Neural cell (in vitro differentiated cells): ENCODE measurements around the gene WFDC12. TPM values are rescaled to one million over a fixed set of nuclear protein-coding genes. Genes with fewer than 3 reads are reported as not detected.

Experiments used
- H2AFZ ChIP-seq: fragments of 200-600, 300-800 bp; sonication (generic), shearing (Covaris generic); 2 replicates; pipeline ENCODE4 v1.6.0; 2014; ENCODE audit warnings: low read depth, mild to moderate bottlenecking, antibody characterized with exemption, low read length, moderate library complexity
- H3F3A ChIP-seq: fragments of 200-600 bp; shearing (Covaris generic); 2 replicates; pipeline ENCODE4 v1.6.1; 2016; ENCODE audit warnings: mild to moderate bottlenecking, moderate library complexity, mixed read lengths, antibody characterized with exemption, low read length; ENCODE audit not compliant: insufficient read depth, poor library complexity, severe bottlenecking
- H3K27ac ChIP-seq: fragments of 200-600, 300-800 bp; sonication (generic), shearing (Covaris generic); 2 replicates; pipeline ENCODE4 v1.5.1; 2014; ENCODE audit warnings: mild to moderate bottlenecking, low read length, moderate library complexity
- H3K27me3 ChIP-seq: fragments of 300-800, 200-600 bp; sonication (generic), shearing (Covaris generic); 2 replicates; pipeline ENCODE4 v1.6.0; 2014; ENCODE audit warnings: mild to moderate bottlenecking, low read depth, low read length, moderate library complexity; ENCODE audit not compliant: insufficient read depth
- H3K36me3 ChIP-seq: fragments of 300-800, 200-600 bp; sonication (generic), shearing (Covaris generic); 2 replicates; pipeline ENCODE4 v1.5.1; 2014; ENCODE audit warnings: mild to moderate bottlenecking, antibody characterized with exemption, low read length, moderate library complexity; ENCODE audit not compliant: insufficient read depth
- H3K4me2 ChIP-seq: fragments of 300-800, 200-600 bp; sonication (generic), shearing (Covaris generic); 2 replicates; pipeline ENCODE4 v1.6.0; 2014; ENCODE audit warnings: mild to moderate bottlenecking, low read length
- H3K4me3 ChIP-seq: fragments of 300-800, 200-600 bp; sonication (generic), shearing (Covaris generic); 2 replicates; pipeline ENCODE4 v1.5.1; 2014; ENCODE audit warnings: mild to moderate bottlenecking, low read length, moderate library complexity
- H3K79me2 ChIP-seq: fragments of 200-600 bp; shearing (Covaris generic); replicated peaks from 2 replicates; pipeline ENCODE4 v1.6.0; 2014; ENCODE audit warnings: mild to moderate bottlenecking, low read length, moderate library complexity; ENCODE audit not compliant: insufficient read depth
- H3K9ac ChIP-seq: fragments of 300-800, 200-600 bp; sonication (generic), shearing (Covaris generic); 2 replicates; pipeline ENCODE4 v1.6.1; 2016; ENCODE audit warnings: mild to moderate bottlenecking, low read length, mixed read lengths
- H3K9me2 ChIP-seq: fragments of 200-600 bp; shearing (Covaris generic); 2 replicates; pipeline ENCODE4 v1.6.1; 2016; ENCODE audit warnings: mild to moderate bottlenecking, low read length, mixed read lengths; ENCODE audit not compliant: insufficient read depth
- H3K9me3 ChIP-seq: fragments of 200-600, 300-800 bp; sonication (generic), shearing (Covaris generic); 2 replicates; pipeline ENCODE4 v1.6.1; 2016; ENCODE audit warnings: mild to moderate bottlenecking, mixed run types, low read length, moderate library complexity, mixed read lengths
- H4K20me1 ChIP-seq: fragments of 200-600 bp; shearing (Covaris generic); 2 replicates; pipeline ENCODE4 v1.6.1; 2016; ENCODE audit warnings: mild to moderate bottlenecking, mixed run types; ENCODE audit not compliant: insufficient read depth
- EP300 ChIP-seq: fragments of 450-650 bp; conservative IDR thresholded peaks from 2 replicates; pipeline ENCODE4 v1.6.1; 2014; ENCODE audit warnings: antibody characterized with exemption, mild to moderate bottlenecking, moderate library complexity; ENCODE audit not compliant: poor library complexity, severe bottlenecking
- EZH2 ChIP-seq: fragments of 200-600, 300-800 bp; shearing (Covaris generic), sonication (generic); IDR thresholded peaks from 2 replicates; pipeline ENCODE4 v1.6.1; 2014; ENCODE audit warnings: antibody characterized with exemption, low read length, borderline replicate concordance, mild to moderate bottlenecking; ENCODE audit not compliant: insufficient read depth, poor library complexity, severe bottlenecking
- MXI1 ChIP-seq: fragments of 450-650 bp; conservative IDR thresholded peaks from 2 replicates; pipeline ENCODE4 v1.6.1; 2014; ENCODE audit warnings: antibody characterized with exemption, mild to moderate bottlenecking; ENCODE audit not compliant: poor library complexity, severe bottlenecking
- POLR2AphosphoS5 ChIP-seq: IDR thresholded peaks from 2 replicates; pipeline ENCODE4 v1.6.1; 2012
- RAD21 ChIP-seq: fragments of 450-650 bp; conservative IDR thresholded peaks from 2 replicates; pipeline ENCODE4 v1.6.1; 2014; ENCODE audit warnings: antibody characterized with exemption, mild to moderate bottlenecking, moderate library complexity
- SMC3 ChIP-seq: fragments of 450-650 bp; conservative IDR thresholded peaks from 2 replicates; pipeline ENCODE4 v1.6.1; 2014; ENCODE audit warnings: antibody characterized with exemption, mild to moderate bottlenecking, moderate library complexity; ENCODE audit not compliant: poor library complexity
- TAF1 ChIP-seq: IDR thresholded peaks from 2 replicates; pipeline ENCODE4 v1.6.1; 2012; ENCODE audit warnings: low read depth
- polyA plus RNA-seq: library from polyadenylated mRNA; depleted of rRNA; stranded (reverse); fragments of >200 nt; gene quantifications from 2 replicates; pipeline ENCODE4 v1.2.3, GENCODE V29; 2014
- TF ChIP-seq, protein P1 (sequence below): fragments of 450-650 bp; IDR thresholded peaks from 2 replicates; pipeline ENCODE4 v1.5.1; 2014; ENCODE audit warnings: antibody characterized with exemption, mild to moderate bottlenecking, moderate library complexity; ENCODE audit not compliant: poor library complexity, severe bottlenecking
- TF ChIP-seq, protein P2 (sequence below): IDR thresholded peaks from 2 replicates; pipeline ENCODE4 v1.6.1; 2012; ENCODE audit warnings: borderline replicate concordance

WFDC12 gene
- polyA plus RNA-seq, 1 donor from 2014 or later, result not detected

DNA sequence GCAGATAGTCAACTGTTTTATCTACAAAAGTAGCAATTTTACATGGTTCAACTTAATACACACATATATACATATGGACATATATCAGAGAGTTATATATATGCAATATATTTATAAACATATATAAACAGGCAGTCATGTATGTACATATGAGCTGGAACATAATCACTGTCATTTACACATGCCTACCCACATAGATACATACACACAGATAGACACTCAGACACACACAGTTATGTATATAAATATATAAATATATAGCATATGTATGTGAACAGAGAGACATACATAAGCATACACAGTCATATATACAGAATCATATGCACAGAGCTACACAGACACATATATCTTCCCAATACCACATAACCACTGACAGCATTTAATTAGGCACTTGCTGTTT, 11.5 kb downstream of the WFDC12 start:
- no peaks in the 10 kb centered on the region for H3K79me2 ChIP-seq
- H3K27ac ChIP-seq, result no peak overlapping the region
- no peak overlapping the region for H3K4me2 ChIP-seq
- no peaks in the 10 kb centered on the region for H3F3A ChIP-seq
- no peaks in the 10 kb centered on the region for H3K9me2 ChIP-seq
- no peaks in the 10 kb centered on the region for H3K36me3 ChIP-seq
- H3K27me3 ChIP-seq, result no peaks in the 10 kb centered on the region
- no peak overlapping the region for H3K9ac ChIP-seq
- H2AFZ ChIP-seq, result no peak overlapping the region
- H4K20me1 ChIP-seq, result no peaks in the 10 kb centered on the region
- no peak for TF ChIP-seq EZH2
- TF ChIP-seq SMC3, result no peak
- no peak for TF ChIP-seq MXI1
- no peak for TF ChIP-seq TAF1
- TF ChIP-seq POLR2AphosphoS5, result no peak
- H3K9me3 ChIP-seq, result no peaks in the 10 kb centered on the region
- H3K4me3 ChIP-seq, result no peak overlapping the region

DNA sequence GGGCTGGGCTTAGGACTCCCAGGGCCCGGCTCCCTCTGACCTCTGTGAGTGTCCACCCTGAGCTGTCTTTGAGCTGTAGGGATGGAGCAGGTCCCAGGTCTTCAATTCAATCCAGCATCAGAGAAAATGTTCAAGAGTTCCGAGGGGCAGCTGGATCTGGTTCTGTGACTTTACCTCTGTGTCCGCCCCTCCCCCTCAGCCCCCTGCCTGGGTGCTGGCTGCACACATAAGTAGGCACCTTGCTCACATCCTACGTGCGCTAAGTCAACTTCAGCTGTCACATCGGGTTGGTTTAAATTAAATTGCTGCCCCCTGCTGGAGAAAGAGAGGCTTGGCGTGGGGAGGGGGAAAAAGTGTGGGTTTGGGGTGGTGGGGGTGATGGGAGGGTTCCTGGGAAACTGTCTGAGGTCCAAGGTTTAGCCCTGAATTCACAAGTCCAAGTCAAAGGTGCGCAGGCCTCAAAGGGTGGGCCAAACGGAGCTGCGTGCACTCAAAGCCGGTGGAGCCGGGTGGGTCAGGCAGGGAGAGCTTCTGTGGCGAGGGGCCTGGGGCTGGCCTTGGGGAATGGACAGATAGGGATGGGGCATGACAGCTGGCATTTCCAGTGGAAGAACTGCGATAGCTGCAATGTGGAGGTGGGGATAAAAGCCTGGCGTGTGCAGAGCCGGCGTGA, 12.3 kb downstream of the WFDC12 start:
- Histone ChIP-seq H4K20me1 (no peaks in the 10 kb centered on the region), H3F3A (no peaks in the 10 kb centered on the region), H3K9me3 (no peaks in the 10 kb centered on the region), H3K9me2 (no peaks in the 10 kb centered on the region), H3K27me3 (no peaks in the 10 kb centered on the region), H3K79me2 (no peaks in the 10 kb centered on the region), H3K36me3 (no peaks in the 10 kb centered on the region), H3K4me3 (no peak overlapping the region), H2AFZ (no peak overlapping the region), H3K4me2 (no peak overlapping the region), H3K9ac (no peak overlapping the region), H3K27ac (no peak overlapping the region)
- TF ChIP-seq, protein P1, sequence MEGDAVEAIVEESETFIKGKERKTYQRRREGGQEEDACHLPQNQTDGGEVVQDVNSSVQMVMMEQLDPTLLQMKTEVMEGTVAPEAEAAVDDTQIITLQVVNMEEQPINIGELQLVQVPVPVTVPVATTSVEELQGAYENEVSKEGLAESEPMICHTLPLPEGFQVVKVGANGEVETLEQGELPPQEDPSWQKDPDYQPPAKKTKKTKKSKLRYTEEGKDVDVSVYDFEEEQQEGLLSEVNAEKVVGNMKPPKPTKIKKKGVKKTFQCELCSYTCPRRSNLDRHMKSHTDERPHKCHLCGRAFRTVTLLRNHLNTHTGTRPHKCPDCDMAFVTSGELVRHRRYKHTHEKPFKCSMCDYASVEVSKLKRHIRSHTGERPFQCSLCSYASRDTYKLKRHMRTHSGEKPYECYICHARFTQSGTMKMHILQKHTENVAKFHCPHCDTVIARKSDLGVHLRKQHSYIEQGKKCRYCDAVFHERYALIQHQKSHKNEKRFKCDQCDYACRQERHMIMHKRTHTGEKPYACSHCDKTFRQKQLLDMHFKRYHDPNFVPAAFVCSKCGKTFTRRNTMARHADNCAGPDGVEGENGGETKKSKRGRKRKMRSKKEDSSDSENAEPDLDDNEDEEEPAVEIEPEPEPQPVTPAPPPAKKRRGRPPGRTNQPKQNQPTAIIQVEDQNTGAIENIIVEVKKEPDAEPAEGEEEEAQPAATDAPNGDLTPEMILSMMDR, result no peak
- TF ChIP-seq MXI1 (no peak), RAD21 (no peak), EZH2 (no peak)

DNA sequence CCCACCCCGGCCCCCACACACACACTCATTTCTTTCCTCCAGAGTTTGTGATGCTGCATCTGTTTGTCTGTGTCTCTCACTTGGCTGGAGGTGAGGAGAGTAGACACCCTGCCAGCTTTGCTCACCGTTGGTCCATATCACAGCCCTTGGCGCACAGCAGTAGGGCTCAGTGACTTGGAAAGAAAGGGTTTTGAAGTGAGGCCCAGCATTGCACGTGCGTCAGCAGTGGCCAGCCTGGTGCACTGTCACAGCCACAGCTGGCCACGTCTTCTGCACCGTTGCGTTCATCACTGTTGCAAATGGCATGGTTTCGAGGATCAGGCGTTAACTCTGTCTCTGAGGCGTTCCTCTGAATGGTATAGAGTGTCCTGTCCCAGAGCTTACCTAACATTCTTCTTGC, 13.0 kb downstream of the WFDC12 start:
- H3K9me2 ChIP-seq, result no peaks in the 10 kb centered on the region
- no peak overlapping the region for H3K4me3 ChIP-seq
- TF ChIP-seq, protein P2, sequence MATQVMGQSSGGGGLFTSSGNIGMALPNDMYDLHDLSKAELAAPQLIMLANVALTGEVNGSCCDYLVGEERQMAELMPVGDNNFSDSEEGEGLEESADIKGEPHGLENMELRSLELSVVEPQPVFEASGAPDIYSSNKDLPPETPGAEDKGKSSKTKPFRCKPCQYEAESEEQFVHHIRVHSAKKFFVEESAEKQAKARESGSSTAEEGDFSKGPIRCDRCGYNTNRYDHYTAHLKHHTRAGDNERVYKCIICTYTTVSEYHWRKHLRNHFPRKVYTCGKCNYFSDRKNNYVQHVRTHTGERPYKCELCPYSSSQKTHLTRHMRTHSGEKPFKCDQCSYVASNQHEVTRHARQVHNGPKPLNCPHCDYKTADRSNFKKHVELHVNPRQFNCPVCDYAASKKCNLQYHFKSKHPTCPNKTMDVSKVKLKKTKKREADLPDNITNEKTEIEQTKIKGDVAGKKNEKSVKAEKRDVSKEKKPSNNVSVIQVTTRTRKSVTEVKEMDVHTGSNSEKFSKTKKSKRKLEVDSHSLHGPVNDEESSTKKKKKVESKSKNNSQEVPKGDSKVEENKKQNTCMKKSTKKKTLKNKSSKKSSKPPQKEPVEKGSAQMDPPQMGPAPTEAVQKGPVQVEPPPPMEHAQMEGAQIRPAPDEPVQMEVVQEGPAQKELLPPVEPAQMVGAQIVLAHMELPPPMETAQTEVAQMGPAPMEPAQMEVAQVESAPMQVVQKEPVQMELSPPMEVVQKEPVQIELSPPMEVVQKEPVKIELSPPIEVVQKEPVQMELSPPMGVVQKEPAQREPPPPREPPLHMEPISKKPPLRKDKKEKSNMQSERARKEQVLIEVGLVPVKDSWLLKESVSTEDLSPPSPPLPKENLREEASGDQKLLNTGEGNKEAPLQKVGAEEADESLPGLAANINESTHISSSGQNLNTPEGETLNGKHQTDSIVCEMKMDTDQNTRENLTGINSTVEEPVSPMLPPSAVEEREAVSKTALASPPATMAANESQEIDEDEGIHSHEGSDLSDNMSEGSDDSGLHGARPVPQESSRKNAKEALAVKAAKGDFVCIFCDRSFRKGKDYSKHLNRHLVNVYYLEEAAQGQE, result no peak
- TF ChIP-seq EP300, result no peak
- TF ChIP-seq MXI1, result no peak
- TF ChIP-seq RAD21, result no peak
- H4K20me1 ChIP-seq, result no peaks in the 10 kb centered on the region
- no peak overlapping the region for H2AFZ ChIP-seq
- no peaks in the 10 kb centered on the region for H3K79me2 ChIP-seq
- H3K4me2 ChIP-seq, result no peak overlapping the region
- H3K27me3 ChIP-seq, result no peaks in the 10 kb centered on the region
- no peaks in the 10 kb centered on the region for H3K9me3 ChIP-seq
- H3K9ac ChIP-seq, result no peak overlapping the region
- H3K27ac ChIP-seq, result no peak overlapping the region
- no peaks in the 10 kb centered on the region for H3K36me3 ChIP-seq
- H3F3A ChIP-seq, result no peaks in the 10 kb centered on the region
